Small intestine (tissue), 7 donors: ENCODE data around the gene COL21A1. TPM values are rescaled to one million over a fixed set of nuclear protein-coding genes. Genes with fewer than 3 reads are reported as not detected.
A peak's percentile ranks its signal among the peaks of the same experiment; 100 is the strongest.

Source experiments
- DNase-seq, 2 donors: peaks; one replicate each; pipeline versions ENCODE4 v3.0.0 to v3.0.0-alpha.2; 2013
- FAIRE-seq: peaks from 2 replicates; lab custom pipeline; 2012; peaks lifted over from hg19 to GRCh38; lab: Jason Lieb, UNC
- H3K27ac ChIP-seq, 3 donors: one replicate each; pipeline ENCODE4 v1.5.1; 2013; ENCODE audit warnings: low read length in 2 of 3, mild to moderate bottlenecking in 2 of 3, control low read depth in 1 of 3, inconsistent platforms in 1 of 3, low read depth in 1 of 3, moderate library complexity in 1 of 3
- H3K27me3 ChIP-seq, 3 donors: one replicate each; pipeline ENCODE4 v1.6.1; 2013; ENCODE audit warnings: low read length in 3 of 3, inconsistent platforms in 1 of 3; ENCODE audit not compliant: control insufficient read depth in 3 of 3, insufficient read depth in 3 of 3
- H3K36me3 ChIP-seq, 3 donors: one replicate each; pipeline ENCODE4 v1.6.1; 2013; ENCODE audit warnings: low read length in 3 of 3, inconsistent platforms in 1 of 3, low read depth in 1 of 3, mild to moderate bottlenecking in 1 of 3, moderate library complexity in 1 of 3; ENCODE audit not compliant: control insufficient read depth in 3 of 3, insufficient read depth in 2 of 3
- H3K4me1 ChIP-seq, 3 donors: one replicate each; pipeline ENCODE4 v1.6.1; 2013; ENCODE audit warnings: low read length in 2 of 3, inconsistent platforms in 1 of 3, low read depth in 1 of 3, mild to moderate bottlenecking in 1 of 3, moderate library complexity in 1 of 3; ENCODE audit not compliant: control insufficient read depth in 3 of 3, insufficient read depth in 2 of 3
- H3K4me3 ChIP-seq, 3 donors: one replicate each; pipeline ENCODE4 v1.5.1; 2013; ENCODE audit warnings: low read length in 3 of 3, control low read depth in 1 of 3, inconsistent platforms in 1 of 3, low read depth in 1 of 3, mild to moderate bottlenecking in 1 of 3, moderate library complexity in 1 of 3
- H3K9me3 ChIP-seq, 2 donors: one replicate each; pipeline ENCODE4 v1.6.1; 2013; ENCODE audit warnings: low read depth in 1 of 2, low read length in 1 of 2; ENCODE audit not compliant: control insufficient read depth in 2 of 2, insufficient read depth in 1 of 2
- WGBS, 3 donors: extraction: QIAGEN DNeasy Blood & Tissue Kit; methylation state at CpG; one replicate each; pipeline ENCODE4 v1.1.7; 2013; 5-methylcytosine and 5-hydroxymethylcytosine counted together
- polyA plus RNA-seq, 4 donors: library from polyadenylated mRNA; stranded (reverse) in 3 of 4; unstranded in 1 of 4; fragments of 200-250 nt in 3 of 4; fragments of 120-200 nt in 1 of 4; gene quantifications; one replicate each; pipeline versions ENCODE4 v1.2.1 to v1.2.3, GENCODE V29; 2013
- donor health status: healthy with polysubstance abuse.
- donor health status: control.
- donor health status: control.
- donor health status: Bipolar disorder and iron deficiency.
- donor health status: healthy.

COL21A1 gene
- polyA plus RNA-seq, 4 donors = 0.84 to 8.1 TPM; not detected in 2

DNA sequence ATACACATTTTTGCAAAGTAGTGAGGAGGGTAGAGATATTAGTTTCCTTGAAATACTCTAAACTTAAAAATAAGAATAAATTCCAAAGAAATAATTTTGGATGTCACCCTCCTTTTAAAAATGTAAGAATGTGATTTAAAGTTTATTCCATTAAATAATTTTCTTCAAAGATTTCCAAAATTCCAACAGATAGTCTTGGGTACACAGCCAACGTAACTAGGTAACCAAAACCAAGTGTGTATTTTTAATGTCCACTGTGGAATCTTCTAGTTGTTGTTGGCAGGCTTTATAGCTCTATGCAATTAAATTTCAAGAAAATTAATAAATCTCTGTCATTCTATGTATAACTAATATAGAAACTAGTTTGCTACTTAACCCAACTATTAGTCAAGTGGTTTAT is 101.3 kb downstream of the COL21A1 start:
- no peak for DNase-seq
- H3K27ac ChIP-seq = no peak overlapping the region
- no peak overlapping the region for H3K4me3 ChIP-seq
- no peak for FAIRE-seq
- 58 to 68% (median 65%) methylated on average over 1 of the region's 1 CpG for WGBS, 3 donors
- H3K4me1 ChIP-seq = no peaks in the 10 kb centered on the region
- H3K9me3 ChIP-seq = no peaks in the 10 kb centered on the region
- no peaks in the 10 kb centered on the region for H3K27me3 ChIP-seq
- H3K36me3 ChIP-seq = no peaks in the 10 kb centered on the region

DNA sequence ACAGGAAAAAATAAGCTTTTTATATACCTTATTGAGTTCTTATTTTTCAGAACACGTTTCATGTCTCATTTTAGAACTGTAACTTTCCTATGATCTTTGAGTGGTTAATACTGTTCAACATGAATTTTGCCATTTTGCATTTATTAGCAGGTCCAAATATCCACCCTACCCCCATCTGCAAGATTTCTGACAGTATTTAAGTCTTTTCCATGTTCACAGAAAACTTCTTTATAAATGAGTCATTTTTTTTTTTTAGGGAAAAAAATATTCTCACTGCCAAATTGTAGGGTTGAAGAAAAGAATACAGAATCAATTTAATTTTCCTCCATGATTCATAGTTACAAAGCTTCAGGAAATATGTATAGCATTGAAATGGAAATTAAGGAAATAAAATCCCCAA is 101.8 kb downstream of the COL21A1 start:
- WGBS, 3 donors = 0 to 5% (median 0%) methylated on average over 1 of the region's 1 CpG
- Histone ChIP-seq H3K4me1 (no peaks in the 10 kb centered on the region), H3K27ac (no peak overlapping the region), H3K36me3 (no peaks in the 10 kb centered on the region), H3K4me3 (no peak overlapping the region), H3K9me3 (no peaks in the 10 kb centered on the region), H3K27me3 (no peaks in the 10 kb centered on the region)
- FAIRE-seq = no peak
- no peak for DNase-seq

DNA sequence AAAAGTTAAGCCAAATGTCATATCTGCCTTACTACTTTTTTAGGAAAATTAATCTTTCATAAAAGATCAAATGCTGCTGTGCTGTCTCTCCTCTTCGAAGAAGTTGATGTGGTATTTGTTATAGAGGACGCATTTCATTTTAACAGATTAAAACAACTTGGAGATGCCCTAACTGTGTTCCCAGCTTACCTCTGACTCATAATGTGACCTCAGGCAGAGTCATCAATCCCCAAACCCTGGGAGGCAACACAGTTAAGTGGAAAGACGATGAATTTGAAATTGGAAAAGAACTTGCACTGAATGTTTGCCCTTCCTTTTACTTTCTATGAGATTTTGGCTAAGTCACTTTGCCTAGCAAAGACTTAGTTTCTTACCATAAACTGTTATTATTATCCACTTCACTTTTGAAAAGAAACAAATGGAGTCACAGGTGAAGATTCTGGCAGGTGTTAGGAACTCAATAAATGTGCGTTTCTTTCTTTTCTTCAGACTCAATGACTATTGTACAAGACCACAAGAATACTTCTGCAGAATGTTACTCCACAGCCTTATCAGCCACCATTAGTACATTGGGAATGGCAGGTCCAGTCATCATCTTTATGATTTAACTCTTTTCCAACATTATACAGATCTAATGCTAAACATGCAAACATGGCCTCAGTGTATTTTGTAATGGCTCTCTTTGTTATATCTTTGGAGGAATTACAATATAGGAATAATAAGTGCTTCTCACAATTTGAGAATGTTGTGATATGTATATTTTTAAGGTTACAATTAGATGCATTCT is 102.6 kb downstream of the COL21A1 start:
- Histone ChIP-seq H3K27me3 (no peaks in the 10 kb centered on the region), H3K9me3 (no peaks in the 10 kb centered on the region), H3K4me3 (no peak overlapping the region), H3K36me3 (no peaks in the 10 kb centered on the region), H3K4me1 (no peaks in the 10 kb centered on the region), H3K27ac (no peak overlapping the region)
- FAIRE-seq (no peak), DNase-seq (no peak)
- WGBS, 3 donors = 85 to 93% (median 89%) methylated on average over 4 of the region's 4 CpGs

DNA sequence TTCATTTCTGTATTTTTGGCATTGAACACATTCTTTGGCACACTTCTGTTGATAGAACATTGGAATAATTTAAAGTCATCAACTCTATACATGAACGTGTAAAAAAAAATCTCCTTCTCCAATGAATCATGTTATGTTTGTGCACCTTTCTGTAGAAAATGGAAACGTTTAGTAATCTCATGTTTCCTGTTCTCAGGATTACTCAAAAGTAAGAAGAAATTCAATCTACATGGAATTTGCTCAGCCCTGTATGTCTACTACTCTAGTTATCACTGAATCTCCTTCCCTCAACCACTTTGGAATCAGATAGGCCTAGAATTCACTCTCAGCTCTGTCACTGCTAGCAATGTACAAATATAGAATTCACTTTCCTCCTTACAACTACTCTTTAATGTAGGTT is 103.6 kb downstream of the COL21A1 start:
- H3K27me3 ChIP-seq = no peaks in the 10 kb centered on the region
- no peak for FAIRE-seq
- no peak overlapping the region for H3K27ac ChIP-seq

DNA sequence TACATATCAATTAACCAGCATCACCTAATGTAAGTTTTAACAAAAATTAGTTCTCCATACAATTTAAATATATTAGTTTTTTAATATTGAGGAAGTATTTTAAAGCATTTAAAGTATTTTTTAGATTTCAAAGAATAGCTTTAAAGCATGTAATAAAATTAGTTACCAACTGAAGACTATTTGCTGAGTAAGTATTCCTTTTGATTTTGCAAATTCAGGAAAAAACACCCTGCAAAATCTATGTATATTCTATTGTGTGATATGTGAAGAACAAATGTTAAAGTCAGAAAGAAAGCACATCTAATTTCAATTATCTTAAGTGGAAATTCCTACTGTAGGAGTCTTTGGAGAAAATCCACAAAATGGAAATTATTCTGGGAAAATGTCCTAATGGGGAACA is 107.3 kb downstream of the COL21A1 start:
- no peak overlapping the region for H3K4me3 ChIP-seq
- DNase-seq = no peak
- H3K27ac ChIP-seq = no peak overlapping the region
- no peaks in the 10 kb centered on the region for H3K9me3 ChIP-seq
- no peaks in the 10 kb centered on the region for H3K36me3 ChIP-seq
- H3K4me1 ChIP-seq = no peaks in the 10 kb centered on the region
- no peak for FAIRE-seq
- H3K27me3 ChIP-seq = no peaks in the 10 kb centered on the region

More for the DNA sequence above, 103.6 kb downstream of the COL21A1 start:
- H3K4me1 ChIP-seq = no peaks in the 10 kb centered on the region
- no peaks in the 10 kb centered on the region for H3K9me3 ChIP-seq
- no peak for DNase-seq
- WGBS, 3 donors = 66 to 79% (median 75%) methylated on average over 2 of the region's 2 CpGs
- H3K36me3 ChIP-seq = no peaks in the 10 kb centered on the region
- no peak overlapping the region for H3K4me3 ChIP-seq

DNA sequence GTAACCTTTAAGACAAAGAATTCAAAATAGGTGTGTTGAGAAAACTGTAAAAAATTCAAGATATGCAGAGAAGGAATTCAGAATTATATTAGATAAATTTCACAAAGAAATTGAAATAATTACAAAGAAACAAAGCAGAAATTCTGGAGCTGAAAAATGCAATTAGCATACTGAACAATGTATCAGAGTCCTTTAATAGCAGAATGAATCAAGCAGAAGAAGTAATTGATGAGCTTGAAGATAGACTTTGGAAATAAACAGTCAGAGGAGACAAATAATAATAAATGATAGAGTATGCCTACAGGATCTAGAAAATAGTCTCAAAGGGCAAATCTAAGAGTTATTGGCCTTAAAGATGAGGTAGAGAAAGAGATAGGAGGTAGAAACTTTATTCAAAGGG is 131.7 kb downstream of the COL21A1 start:
- no peak overlapping the region for H3K4me3 ChIP-seq
- FAIRE-seq (no peak), DNase-seq (no peak)
- no peaks in the 10 kb centered on the region for H3K27me3 ChIP-seq
- no peaks in the 10 kb centered on the region for H3K36me3 ChIP-seq
- no peak overlapping the region for H3K27ac ChIP-seq
- H3K4me1 ChIP-seq = no peaks in the 10 kb centered on the region
- peaks cover 0 to 12% of the 10 kb centered on the region in 2 donors for H3K9me3 ChIP-seq

DNA sequence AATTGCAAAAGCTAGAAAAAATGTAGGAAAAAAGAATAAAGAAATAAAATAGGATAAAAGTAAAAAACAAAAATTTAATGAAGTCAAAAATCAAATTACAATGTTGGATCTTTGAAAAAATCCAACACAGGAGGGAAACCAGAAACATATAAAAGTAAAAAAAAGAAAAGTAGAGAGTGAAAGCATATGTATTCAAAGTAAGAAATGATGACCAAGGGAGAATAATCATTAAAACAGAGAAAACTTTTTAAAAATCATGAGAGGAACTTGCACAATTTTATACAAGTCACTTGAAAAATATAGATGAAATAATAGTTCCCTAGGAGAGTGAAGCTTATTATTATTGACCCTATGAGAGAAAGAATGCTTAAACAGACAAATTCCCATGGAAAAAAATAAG is 138.2 kb downstream of the COL21A1 start:
- FAIRE-seq (no peak), DNase-seq (no peak)
- H3K27ac ChIP-seq = no peak overlapping the region
- no peaks in the 10 kb centered on the region for H3K27me3 ChIP-seq
- H3K36me3 ChIP-seq = no peaks in the 10 kb centered on the region
- peaks cover 0 to 12% of the 10 kb centered on the region in 2 donors for H3K9me3 ChIP-seq
- H3K4me3 ChIP-seq = no peak overlapping the region
- H3K4me1 ChIP-seq = no peaks in the 10 kb centered on the region

DNA sequence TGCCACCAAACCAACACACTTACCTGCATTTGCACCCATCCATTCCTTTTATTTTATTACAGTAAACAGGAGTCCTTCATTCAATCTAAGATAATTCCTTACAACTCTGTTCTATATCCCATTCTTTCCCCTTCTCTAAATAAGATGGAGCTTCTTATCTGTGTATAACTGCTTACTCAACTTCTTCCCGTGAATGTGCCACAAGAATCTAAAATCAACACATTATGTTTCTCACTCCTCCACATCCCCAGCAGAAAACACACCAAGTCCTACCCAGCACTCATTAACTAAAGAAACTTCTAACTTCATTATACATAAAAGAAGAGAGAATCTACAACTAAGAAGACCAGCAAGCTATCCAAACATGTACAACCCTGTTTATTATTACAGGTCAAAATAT is 141.1 kb downstream of the COL21A1 start:
- H3K27me3 ChIP-seq = no peaks in the 10 kb centered on the region
- no peaks in the 10 kb centered on the region for H3K4me1 ChIP-seq
- no peak for FAIRE-seq
- no peak overlapping the region for H3K27ac ChIP-seq
- H3K36me3 ChIP-seq = no peaks in the 10 kb centered on the region
- WGBS, 3 donors = 23 to 59% (median 33%) methylated on average over 1 of the region's 1 CpG
- H3K4me3 ChIP-seq = no peak overlapping the region
- H3K9me3 ChIP-seq = no peaks in the 10 kb centered on the region
- no peak for DNase-seq

DNA sequence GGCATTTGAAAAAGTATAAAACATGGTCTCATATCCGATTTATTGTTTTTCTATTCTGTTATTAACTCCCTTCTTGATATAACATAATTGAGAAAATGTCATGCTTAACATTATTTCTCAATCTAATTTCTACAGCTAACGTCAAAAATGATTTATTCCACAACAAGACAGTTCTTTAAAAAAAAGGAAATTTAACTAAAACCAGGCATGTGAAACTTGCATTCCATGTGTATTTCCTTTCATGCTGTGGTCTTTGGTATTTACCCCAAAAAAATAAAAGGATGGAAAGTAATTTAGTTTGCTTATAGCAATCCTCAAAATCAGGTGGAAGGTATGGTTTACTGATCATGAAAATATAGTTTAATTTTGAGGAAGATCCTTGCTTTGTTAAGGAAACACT is 142.8 kb downstream of the COL21A1 start:
- H3K27ac ChIP-seq = no peak overlapping the region
- 62 to 75% (median 63%) methylated on average over 2 of the region's 2 CpGs for WGBS, 3 donors
- DNase-seq (no peak), FAIRE-seq (peak; percentile 19)
- no peak overlapping the region for H3K4me3 ChIP-seq
- H3K9me3 ChIP-seq = no peaks in the 10 kb centered on the region
- no peaks in the 10 kb centered on the region for H3K4me1 ChIP-seq
- H3K36me3 ChIP-seq = no peaks in the 10 kb centered on the region
- H3K27me3 ChIP-seq = no peaks in the 10 kb centered on the region
